NCI-H1694 (cell line): ENCODE data around the gene MRPL21.

Experiments
- DNase-seq: peaks from one replicate; lab custom pipeline; 2025; lab: John Stamatoyannopoulos, UW

MRPL21 gene

GRCh38 chr11:68903288-68904247 is at the start of gene MRPL21, which contains the start of gene IGHMBP2:
Gene MRPL21, minus strand, starts transcription at chr11:68903832. Its CDS starts 22 bp downstream, at chr11:68903810.
Gene IGHMBP2, plus strand, starts transcription at chr11:68903891. Its CDS starts 62 bp downstream, at chr11:68903953.
- DNase-seq: peak; percentile 5

GRCh38 chr11:68950762-68951161 is 47.1 kb upstream of the MRPL21 start:
- DNase-seq: no peak

DNA sequence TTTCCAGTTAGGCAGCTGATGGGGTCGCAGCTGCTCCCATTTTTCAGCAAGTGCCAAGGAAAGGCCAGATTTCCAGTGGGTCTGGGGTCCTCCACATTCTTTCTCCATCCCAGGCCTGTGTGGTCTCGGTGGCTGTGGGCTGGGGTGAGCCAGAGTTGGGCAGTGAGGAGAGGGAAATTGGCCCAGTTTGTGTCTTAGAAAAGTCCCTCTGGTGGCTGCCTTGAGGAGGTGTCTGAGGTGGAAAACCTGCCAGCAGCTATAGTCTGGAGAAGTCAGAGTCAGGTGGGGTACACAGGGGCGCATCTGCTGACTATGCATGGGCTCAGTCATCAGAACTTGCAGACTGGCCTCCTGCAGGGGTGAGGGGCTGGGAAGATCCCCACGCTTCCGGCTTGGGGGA is 46.6 kb upstream of the MRPL21 start:
- DNase-seq: no peak

- no peak for DNase-seq
Observed at GRCh38 chr11:68948935-68949334, 45.3 kb upstream of the MRPL21 start.

DNA sequence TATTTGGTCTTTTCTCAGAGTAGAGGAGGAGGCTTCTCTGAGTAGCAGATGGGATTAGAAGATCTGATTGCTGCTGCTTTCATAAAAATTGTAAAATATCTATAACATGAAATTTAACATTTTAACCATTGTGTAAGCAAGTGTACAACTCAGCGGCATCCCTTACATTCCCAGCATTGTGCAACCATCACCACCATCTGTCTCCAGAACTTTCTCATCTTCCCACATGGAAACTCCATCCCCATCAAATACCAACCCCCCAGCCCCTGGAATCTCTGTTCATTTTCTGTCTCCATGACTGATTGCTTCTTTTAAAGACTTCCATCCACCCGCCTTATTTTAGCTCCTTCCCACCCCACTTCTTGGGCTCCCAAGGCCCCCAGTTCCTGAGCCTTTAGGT is 44.9 kb upstream of the MRPL21 start:
- DNase-seq: no peak

GRCh38 chr11:68947151-68947550 is 43.5 kb upstream of the MRPL21 start:
- DNase-seq: no peak

- no peak for DNase-seq
Observed at GRCh38 chr11:68946416-68947090, 42.9 kb upstream of the MRPL21 start.

DNA sequence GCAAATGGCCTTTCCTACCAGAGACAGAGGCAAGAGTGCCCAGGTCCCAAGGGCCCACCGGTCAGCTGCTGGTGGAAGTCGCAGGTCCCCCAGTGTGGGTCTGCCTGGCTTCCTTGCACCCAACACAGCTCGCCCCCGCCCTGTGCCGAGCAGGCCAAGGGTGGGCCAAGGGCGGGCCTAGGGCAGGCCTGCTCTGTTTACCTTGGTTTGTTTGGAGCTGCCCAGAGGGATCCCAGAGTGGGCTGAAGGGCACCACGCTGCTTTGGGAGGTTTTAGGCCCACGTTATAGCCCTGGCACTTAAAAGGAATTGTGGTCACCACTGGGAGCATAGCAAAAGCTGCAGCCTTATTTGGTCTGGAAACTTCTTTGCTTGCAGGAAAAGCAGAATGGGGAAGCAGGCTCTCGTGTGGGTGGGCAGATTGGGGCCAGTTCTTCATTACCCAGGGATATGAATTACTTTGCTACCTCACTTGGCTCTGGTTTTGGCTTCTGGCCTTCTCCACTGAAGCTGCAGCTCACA is 39.2 kb upstream of the MRPL21 start:
- DNase-seq: no peak

GRCh38 chr11:68942095-68942620 is 38.5 kb upstream of the MRPL21 start:
- DNase-seq: no peak

GRCh38 chr11:68941324-68942094 is 37.9 kb upstream of the MRPL21 start:
- no peak for DNase-seq

DNA sequence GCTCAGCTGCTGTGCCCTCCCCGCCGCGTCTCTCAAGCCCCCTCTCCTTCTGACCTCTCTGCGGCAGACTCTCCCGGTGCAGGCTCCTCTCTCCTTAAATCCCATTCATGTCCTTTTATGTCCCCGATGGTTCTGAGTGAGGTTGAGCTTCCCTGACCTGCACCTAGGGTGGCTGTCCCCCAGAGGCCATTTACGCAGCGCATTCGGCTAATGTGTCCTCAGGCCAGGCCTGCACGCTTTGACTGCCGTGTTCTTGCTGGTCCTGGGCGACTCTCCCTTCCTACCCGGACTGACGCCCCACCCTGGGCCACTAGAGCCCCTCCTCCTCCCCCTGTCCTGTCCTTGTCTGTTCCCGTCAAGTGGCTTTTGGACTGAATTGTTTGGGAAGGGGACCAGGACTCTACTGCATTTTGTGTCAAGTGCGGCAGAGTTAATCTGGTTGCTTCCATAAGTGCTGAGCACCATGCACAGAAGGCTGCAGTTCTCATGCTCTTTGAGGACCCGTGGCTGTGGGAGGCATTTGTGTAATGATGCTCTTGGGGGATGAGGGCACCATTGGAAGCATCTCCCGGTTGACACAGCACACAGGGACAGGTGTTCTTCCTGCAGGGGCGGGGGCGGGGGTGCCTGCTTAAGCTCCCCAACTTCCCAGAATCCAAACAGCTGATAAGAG is 37.2 kb upstream of the MRPL21 start:
- no peak for DNase-seq

GRCh38 chr11:68939583-68940555 is 36.2 kb upstream of the MRPL21 start:
- no peak for DNase-seq

- DNase-seq: no peak
Observed at GRCh38 chr11:68938816-68939582, 35.4 kb upstream of the MRPL21 start.

- DNase-seq: no peak
Observed at GRCh38 chr11:68938088-68938487, 34.5 kb upstream of the MRPL21 start.

GRCh38 chr11:68936676-68937620 is 33.3 kb upstream of the MRPL21 start:
- DNase-seq: no peak

DNA sequence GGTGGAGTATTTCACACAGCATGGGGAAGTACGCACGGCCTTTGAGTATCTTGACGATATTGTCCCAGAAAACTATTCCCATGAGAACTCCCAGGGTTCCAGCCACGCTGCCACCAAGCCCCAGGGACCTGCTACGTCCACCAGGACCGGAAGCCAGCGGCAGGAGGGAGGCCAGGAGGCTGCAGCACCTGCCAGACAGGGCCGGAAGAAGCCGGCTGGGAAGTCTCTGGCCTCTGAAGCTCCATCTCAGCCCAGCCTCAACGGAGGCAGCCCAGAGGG is 32.7 kb upstream of the MRPL21 start:
- DNase-seq: no peak

- no peak for DNase-seq
Observed at GRCh38 chr11:68935516-68936357, 32.1 kb upstream of the MRPL21 start.
